Effector memory CD4-positive, alpha-beta T cell (primary cell): ENCODE results near the gene TXNRD3.
"Not testable (repeated sequence)": the region's sequence is repeated elsewhere in the genome, so short reads cannot be mapped to it uniquely, and the experiment has no call there.

Source experiments
- DNase-seq, 3 donors: peaks; one replicate each; pipeline ENCODE4 v3.0.0-alpha.2; 2020
- H3K27ac ChIP-seq: 2 replicates; pipeline ENCODE4 v1.7.0; 2013; ENCODE audit warnings: mild to moderate bottlenecking, low read length, moderate library complexity; ENCODE audit not compliant: insufficient read depth, poor library complexity, severe bottlenecking
- H3K27me3 ChIP-seq: replicated peaks from 2 replicates; pipeline ENCODE4 v1.7.0; 2013; ENCODE audit warnings: mild to moderate bottlenecking, low read length; ENCODE audit not compliant: insufficient read depth, control insufficient read depth, poor library complexity, severe bottlenecking
- H3K36me3 ChIP-seq: 2 replicates; pipeline ENCODE4 v1.7.0; 2013; ENCODE audit warnings: mild to moderate bottlenecking, low read length, moderate library complexity; ENCODE audit not compliant: control insufficient read depth, insufficient read depth
- H3K4me1 ChIP-seq: 2 replicates; pipeline ENCODE4 v1.7.0; 2013; ENCODE audit warnings: low read length, mild to moderate bottlenecking; ENCODE audit not compliant: control insufficient read depth, insufficient read depth, poor library complexity, severe bottlenecking
- H3K4me3 ChIP-seq: 2 replicates; pipeline ENCODE4 v1.7.0; 2013; ENCODE audit warnings: low read length, low read depth, mild to moderate bottlenecking; ENCODE audit not compliant: insufficient read depth, poor library complexity, severe bottlenecking
- H3K9me3 ChIP-seq: 2 replicates; pipeline ENCODE4 v1.7.0; 2013; ENCODE audit warnings: mild to moderate bottlenecking, low read length, moderate library complexity; ENCODE audit not compliant: control insufficient read depth

Gene TXNRD3

DNA sequence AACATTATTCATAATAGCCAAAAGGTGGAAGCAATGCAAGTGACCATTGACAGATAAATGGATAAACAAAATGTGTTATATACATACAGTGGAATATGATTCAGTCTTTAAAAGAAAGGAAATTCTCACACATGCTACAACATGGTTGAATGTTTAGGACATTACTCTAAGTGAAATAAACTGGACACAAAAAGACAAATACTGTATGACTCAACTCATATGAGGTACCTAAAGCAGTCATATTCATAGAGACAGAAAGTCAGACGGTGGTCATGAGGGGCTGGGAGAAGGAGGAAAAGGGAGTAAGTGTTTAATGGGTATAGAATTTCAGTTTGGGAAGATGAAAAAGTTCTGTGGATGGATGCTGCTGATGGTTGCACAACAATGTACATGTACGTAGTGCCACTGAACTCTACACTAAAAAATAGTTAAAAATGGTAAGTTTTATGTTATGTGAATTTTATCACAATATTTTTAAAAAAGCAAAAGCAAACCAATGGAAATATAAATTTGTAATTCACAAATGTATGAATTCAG lies 5.3 kb downstream of the TXNRD3 start:
- Histone ChIP-seq H3K4me1 (peaks cover 3% of the 10 kb centered on the region), H3K27me3 (no peaks in the 10 kb centered on the region), H3K4me3 (no peak overlapping the region), H3K36me3 (no peaks in the 10 kb centered on the region), H3K9me3 (no peaks in the 10 kb centered on the region), H3K27ac (no peak overlapping the region)
- DNase-seq, result no peak

- H3K4me3 ChIP-seq, result no peak overlapping the region
- no peaks in the 10 kb centered on the region for H3K27me3 ChIP-seq
- no peaks in the 10 kb centered on the region for H3K36me3 ChIP-seq
- no peaks in the 10 kb centered on the region for H3K9me3 ChIP-seq
- no peak for DNase-seq
- H3K27ac ChIP-seq, result no peak overlapping the region
- H3K4me1 ChIP-seq, result no peaks in the 10 kb centered on the region
Measured at GRCh38 chr3:126646674-126647073, 8.2 kb downstream of the TXNRD3 start.

DNA sequence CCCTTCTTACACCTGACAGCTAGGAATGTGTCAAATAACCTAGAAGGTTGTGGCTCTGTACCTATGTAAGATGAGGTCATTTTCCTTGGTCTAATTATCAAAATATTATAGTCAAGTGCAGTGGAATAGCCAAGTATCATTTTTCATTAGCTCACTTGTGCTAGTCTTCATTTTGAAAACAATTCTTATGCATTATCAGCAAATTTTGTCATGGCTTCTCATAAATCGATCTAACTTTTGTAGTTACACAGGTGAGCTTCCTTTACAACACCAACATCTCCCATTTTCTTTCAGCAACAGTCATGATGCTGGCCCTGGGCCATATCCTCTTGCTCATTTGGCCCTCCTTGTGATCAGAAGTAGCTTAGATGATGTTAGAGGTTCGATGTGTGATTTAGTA lies 10.3 kb downstream of the TXNRD3 start:
- Histone ChIP-seq H3K4me3 (no peak overlapping the region), H3K36me3 (no peaks in the 10 kb centered on the region), H3K9me3 (no peaks in the 10 kb centered on the region), H3K27ac (no peak overlapping the region), H3K4me1 (no peaks in the 10 kb centered on the region), H3K27me3 (no peaks in the 10 kb centered on the region)
- no peak for DNase-seq

- Histone ChIP-seq H3K27ac (no peak overlapping the region), H3K36me3 (no peaks in the 10 kb centered on the region), H3K4me1 (no peaks in the 10 kb centered on the region), H3K9me3 (no peaks in the 10 kb centered on the region), H3K27me3 (no peaks in the 10 kb centered on the region), H3K4me3 (no peak overlapping the region)
- no peak for DNase-seq
Measured at GRCh38 chr3:126638790-126639189, 16.1 kb downstream of the TXNRD3 start.

DNA sequence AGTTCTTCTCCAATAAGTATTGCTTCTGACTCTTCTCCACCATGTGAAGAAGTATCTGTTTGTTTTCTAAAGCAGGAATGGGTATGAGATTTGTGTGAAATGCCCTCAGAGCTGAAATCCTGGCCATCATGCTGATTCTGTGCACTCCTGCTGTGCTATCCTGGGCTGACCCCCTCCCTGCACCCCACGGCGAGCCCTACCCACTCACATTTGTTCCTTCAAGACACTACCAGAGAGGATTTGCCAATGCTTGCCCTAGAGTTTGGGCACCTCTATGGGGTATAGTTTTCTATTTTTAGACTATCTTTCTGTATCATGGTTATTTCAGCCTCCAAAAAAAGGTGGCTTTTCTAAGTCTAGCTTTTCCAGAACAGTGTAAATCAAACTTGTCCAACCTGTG lies 18.5 kb downstream of the TXNRD3 start:
- DNase-seq, result no peak

GRCh38 chr3:126634803-126635202 lies 20.1 kb downstream of the TXNRD3 start:
- Histone ChIP-seq H3K36me3 (no peaks in the 10 kb centered on the region), H3K27me3 (no peaks in the 10 kb centered on the region), H3K4me3 (no peak overlapping the region), H3K9me3 (no peaks in the 10 kb centered on the region), H3K4me1 (no peaks in the 10 kb centered on the region), H3K27ac (no peak overlapping the region)
- DNase-seq, result no peak

More for the DNA sequence above, 18.5 kb downstream of the TXNRD3 start:
- H3K36me3 ChIP-seq, result no peaks in the 10 kb centered on the region
- no peaks in the 10 kb centered on the region for H3K4me1 ChIP-seq
- H3K27me3 ChIP-seq, result no peaks in the 10 kb centered on the region
- H3K9me3 ChIP-seq, result no peaks in the 10 kb centered on the region
- no peak overlapping the region for H3K4me3 ChIP-seq
- H3K27ac ChIP-seq, result no peak overlapping the region

DNA sequence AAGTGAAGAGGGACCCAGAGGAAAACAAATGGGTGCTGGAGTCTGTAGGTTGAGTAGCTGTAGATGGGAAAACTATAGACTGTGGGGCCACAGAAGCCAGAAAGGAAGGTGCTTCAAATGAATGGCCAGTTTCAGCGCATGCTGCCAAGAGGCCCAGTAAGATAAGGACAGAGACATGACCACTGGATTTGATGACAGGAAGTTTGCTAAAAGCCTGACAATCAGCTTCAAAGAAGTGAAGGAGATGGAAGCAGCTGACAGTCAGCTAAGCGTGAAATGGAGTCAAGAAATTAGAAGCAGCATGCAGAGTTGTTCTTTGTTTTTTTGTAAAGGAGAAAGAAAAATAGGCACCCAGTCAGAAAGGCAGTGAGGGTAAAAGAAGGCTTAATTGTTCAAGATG lies 24.9 kb downstream of the TXNRD3 start:
- no peaks in the 10 kb centered on the region for H3K9me3 ChIP-seq
- no peak overlapping the region for H3K27ac ChIP-seq
- H3K4me1 ChIP-seq, result no peaks in the 10 kb centered on the region
- H3K36me3 ChIP-seq, result no peaks in the 10 kb centered on the region
- DNase-seq, result no peak
- no peaks in the 10 kb centered on the region for H3K27me3 ChIP-seq
- H3K4me3 ChIP-seq, result no peak overlapping the region

DNA sequence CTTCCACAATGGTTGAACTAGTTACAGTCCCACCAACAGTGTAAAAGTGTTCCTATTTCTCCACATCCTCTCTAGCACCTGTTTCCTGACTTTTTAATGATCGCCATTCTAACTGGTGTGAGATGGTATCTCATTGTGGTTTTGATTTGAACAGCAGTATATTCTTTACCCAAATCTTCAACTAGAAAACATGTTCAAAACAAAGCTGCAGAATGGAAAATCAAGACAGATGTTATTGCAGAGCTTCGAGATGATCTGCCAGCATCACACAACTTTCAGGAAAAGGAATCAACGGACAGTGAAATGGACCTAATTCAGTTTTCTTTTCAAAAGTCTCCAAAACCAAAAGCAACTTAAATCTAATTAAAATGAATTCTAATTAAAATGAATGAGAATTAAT lies 29.2 kb downstream of the TXNRD3 start:
- H3K4me1 ChIP-seq, H3K27ac ChIP-seq, H3K27me3 ChIP-seq, H3K4me3 ChIP-seq, H3K9me3 ChIP-seq, DNase-seq, H3K36me3 ChIP-seq: not testable (repeated sequence)

DNA sequence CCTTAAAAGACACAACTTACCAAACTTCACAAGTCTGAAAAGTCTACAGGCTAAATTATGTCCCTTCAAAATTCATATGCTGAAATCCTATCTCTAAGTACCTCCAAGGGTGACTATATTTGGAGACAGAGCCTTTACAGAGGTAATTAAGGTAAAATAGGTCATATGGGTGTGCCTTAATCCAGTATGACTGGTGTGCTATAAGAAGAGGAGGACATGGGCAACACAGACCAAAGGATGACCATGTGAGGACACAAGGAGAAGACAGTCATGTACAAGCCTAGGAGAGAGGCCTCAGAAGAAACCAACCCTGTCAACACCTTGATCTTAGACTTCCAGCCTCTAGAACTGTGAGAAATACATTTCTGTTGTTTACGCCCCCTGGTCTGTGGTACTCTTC lies 32.2 kb downstream of the TXNRD3 start:
- no peaks in the 10 kb centered on the region for H3K36me3 ChIP-seq

GRCh38 chr3:126621627-126622345 lies 33.1 kb downstream of the TXNRD3 start:
- Histone ChIP-seq H3K27ac (no peak overlapping the region), H3K4me3 (no peak overlapping the region), H3K27me3 (no peaks in the 10 kb centered on the region), H3K36me3 (no peaks in the 10 kb centered on the region), H3K4me1 (no peaks in the 10 kb centered on the region), H3K9me3 (no peaks in the 10 kb centered on the region)
- DNase-seq, result no peak

More for the DNA sequence above, 32.2 kb downstream of the TXNRD3 start:
- no peaks in the 10 kb centered on the region for H3K4me1 ChIP-seq
- H3K27me3 ChIP-seq, result no peaks in the 10 kb centered on the region
- no peaks in the 10 kb centered on the region for H3K9me3 ChIP-seq
- H3K4me3 ChIP-seq, result no peak overlapping the region
- no peak overlapping the region for H3K27ac ChIP-seq
- DNase-seq, result no peak
